OCI-LY1 (cell line): ENCODE data around the gene ZNF614.
"Not testable (repeated sequence)": the region's sequence is repeated elsewhere in the genome, so short reads cannot be mapped to it uniquely, and the experiment has no call there.

ENCODE experiments used
- CTCF ChIP-seq: fragments of 200-600 bp; sonication (generic), shearing (Covaris generic); IDR thresholded peaks from 2 replicates; pipeline ENCODE4 v1.5.1; 2017; ENCODE audit warnings: mild to moderate bottlenecking, antibody characterized with exemption, low read length, moderate library complexity, mixed read lengths
- EZH2 ChIP-seq: fragments of 200-600 bp; sonication (generic), shearing (Covaris generic); IDR thresholded peaks from 2 replicates; pipeline ENCODE4 v1.8.0; 2017; ENCODE audit warnings: borderline replicate concordance, mixed run types, mild to moderate bottlenecking, antibody characterized with exemption, low read length, moderate library complexity, mixed read lengths

GRCh38 chr19:52051736-52052135 lies 23.6 kb upstream of the ZNF614 start:
- not testable (repeated sequence) for TF ChIP-seq CTCF, EZH2
